HCT116 (cell line): ENCODE measurements around the gene SVIL.

Experiments
- EZH2 ChIP-seq: fragments of 200-600 bp; sonication (generic); IDR thresholded peaks from 2 replicates; pipeline ENCODE4 v1.6.1; 2017; ENCODE audit warnings: antibody characterized with exemption, mixed run types
- YY1 ChIP-seq: IDR thresholded peaks from 2 replicates; pipeline ENCODE4 v1.6.1; 2011; ENCODE audit warnings: low read length, low read depth, moderate library complexity, mild to moderate bottlenecking; ENCODE audit not compliant: insufficient replicate concordance; ENCODE audit errors: extremely low read depth
- TF ChIP-seq, protein P1 (sequence below), 3 experiments: fragments of 200-600 bp in 1 of 3; sonication (generic) in 1 of 3; IDR thresholded peaks in 2 of 3; conservative IDR thresholded peaks in 1 of 3; 2 replicates each; pipeline ENCODE4 v1.5.1; 2012 to 2017; ENCODE audit warnings: low read depth in 2 of 3, low read length in 2 of 3, antibody characterized with exemption in 1 of 3, borderline replicate concordance in 1 of 3, control low read depth in 1 of 3, mild to moderate bottlenecking in 1 of 3, mixed read lengths in 1 of 3, mixed run types in 1 of 3, moderate library complexity in 1 of 3; ENCODE audit not compliant: insufficient read depth in 1 of 3

DNA sequence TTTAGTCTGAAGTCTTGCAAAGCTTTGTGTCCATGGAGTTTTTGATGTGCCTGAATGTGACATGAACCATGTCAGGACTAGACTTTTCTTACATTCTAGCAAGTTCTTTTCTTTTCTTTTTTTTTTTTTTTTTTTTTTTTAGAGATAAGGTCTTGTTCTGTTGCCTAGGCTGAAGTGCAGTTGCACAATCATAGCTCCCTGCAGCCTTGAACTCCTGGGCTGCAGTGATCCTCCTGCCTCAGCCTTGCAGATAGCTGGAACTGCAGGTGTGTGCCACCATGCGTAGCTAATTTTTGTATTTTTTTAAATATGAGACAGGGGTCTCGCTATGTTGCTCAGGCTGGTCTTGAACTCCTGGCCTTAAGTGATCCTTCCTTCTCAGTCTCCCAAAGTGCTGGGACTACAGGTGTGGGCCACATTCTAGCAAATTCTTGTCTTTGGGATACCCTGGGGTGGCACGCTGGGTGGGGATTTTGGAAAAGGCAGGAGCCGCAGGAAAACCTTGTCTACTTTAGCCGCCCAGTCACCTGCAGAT is 152.8 kb downstream of the SVIL start:
- TF ChIP-seq EZH2 (no peak), YY1 (no peak)
- TF ChIP-seq, protein P1, sequence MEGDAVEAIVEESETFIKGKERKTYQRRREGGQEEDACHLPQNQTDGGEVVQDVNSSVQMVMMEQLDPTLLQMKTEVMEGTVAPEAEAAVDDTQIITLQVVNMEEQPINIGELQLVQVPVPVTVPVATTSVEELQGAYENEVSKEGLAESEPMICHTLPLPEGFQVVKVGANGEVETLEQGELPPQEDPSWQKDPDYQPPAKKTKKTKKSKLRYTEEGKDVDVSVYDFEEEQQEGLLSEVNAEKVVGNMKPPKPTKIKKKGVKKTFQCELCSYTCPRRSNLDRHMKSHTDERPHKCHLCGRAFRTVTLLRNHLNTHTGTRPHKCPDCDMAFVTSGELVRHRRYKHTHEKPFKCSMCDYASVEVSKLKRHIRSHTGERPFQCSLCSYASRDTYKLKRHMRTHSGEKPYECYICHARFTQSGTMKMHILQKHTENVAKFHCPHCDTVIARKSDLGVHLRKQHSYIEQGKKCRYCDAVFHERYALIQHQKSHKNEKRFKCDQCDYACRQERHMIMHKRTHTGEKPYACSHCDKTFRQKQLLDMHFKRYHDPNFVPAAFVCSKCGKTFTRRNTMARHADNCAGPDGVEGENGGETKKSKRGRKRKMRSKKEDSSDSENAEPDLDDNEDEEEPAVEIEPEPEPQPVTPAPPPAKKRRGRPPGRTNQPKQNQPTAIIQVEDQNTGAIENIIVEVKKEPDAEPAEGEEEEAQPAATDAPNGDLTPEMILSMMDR (IDR thresholded peaks at IDR 0.05 in 2 of 3, conservative IDR thresholded peaks at IDR 0.05 in 1 of 3; ENCODE audit: borderline replicate concordance in 1 of 3, insufficient read depth in 1 of 3, low read depth in 2 of 3, low read length in 2 of 3): no peak
